Measurements from ENCODE around the gene FAM234B.

- TF ChIP-seq POLR2A (IDR thresholded peaks at IDR 0.05), result no peak
- TF ChIP-seq CTCF (IDR thresholded peaks at IDR 0.05), result no peak
Observed at GRCh38 chr12:13075118-13075480, 30.9 kb downstream of the FAM234B start.
